Measurements from ENCODE around the gene HARS1. TPM values are rescaled to one million over a fixed set of nuclear protein-coding genes. Genes with fewer than 3 reads are reported as not detected.
"Not testable (repeated sequence)": the region's sequence is repeated elsewhere in the genome, so short reads cannot be mapped to it uniquely, and the experiment has no call there.

HARS1 gene
- polyA plus RNA-seq, 1 experiment: 76.3 TPM

- POLR2A ChIA-PET: no interaction called here
- Histone ChIP-seq H3K4me3 (ENCODE audit: low read depth, low read length) (no peak overlapping the region), H3K36me3 (ENCODE audit: control insufficient read depth, insufficient read depth, low read length) (no peaks in the 10 kb centered on the region), H3K27me3 (ENCODE audit: control insufficient read depth, insufficient read depth, low read length) (no peaks in the 10 kb centered on the region)
- TF ChIP-seq CTCF (IDR thresholded peaks at IDR 0.05; ENCODE audit: insufficient read depth, low read depth, low read length): no peak
- CTCF ChIA-PET: interaction anchor here (1.0 to 1.6 kb wide), 5 partner anchors 8 to 366 kb away, joined by 3 to 5 read pairs (median 3); no protein-coding TSS in a partner anchor
- no peak for DNase-seq (ENCODE audit: low read depth)
These were observed 20.6 kb upstream of the HARS1 start for GRCh38 chr5:140711794-140712193.

GRCh38 chr5:140710899-140711552 is 19.9 kb upstream of the HARS1 start:
- ChIA-PET POLR2A (no interaction called here), CTCF (interaction anchor here (0.6 to 1.6 kb wide), 8 partner anchors 9 to 365 kb away, joined by 3 to 5 read pairs (median 3); no protein-coding TSS in a partner anchor)
- no peak for TF ChIP-seq CTCF (IDR thresholded peaks at IDR 0.05; ENCODE audit: insufficient read depth, low read depth, low read length)

GRCh38 chr5:140708787-140709186 is 17.6 kb upstream of the HARS1 start:
- peaks cover 12% of the 10 kb centered on the region for H3K36me3 ChIP-seq (ENCODE audit: control insufficient read depth, insufficient read depth, low read length)
- H3K4me3 ChIP-seq (ENCODE audit: low read depth, low read length); POLR2A ChIA-PET; DNase-seq (ENCODE audit: low read depth); H3K27me3 ChIP-seq (ENCODE audit: control insufficient read depth, insufficient read depth, low read length): not testable (repeated sequence)
- CTCF ChIA-PET: interaction anchor here (1.3 to 1.5 kb wide), 2 partner anchors 10 to 357 kb away, joined by 3 to 5 read pairs; no protein-coding TSS in a partner anchor

More at GRCh38 chr5:140710899-140711552, 19.9 kb upstream of the HARS1 start:
- DNase-seq (ENCODE audit: low read depth): peak; percentile 98
- Histone ChIP-seq H3K36me3 (ENCODE audit: control insufficient read depth, insufficient read depth, low read length) (peaks cover 3% of the 10 kb centered on the region; the same call in 1 of the 2 replicates), H3K4me3 (ENCODE audit: low read depth, low read length) (peak overlapping the region; percentile 50), H3K27me3 (ENCODE audit: control insufficient read depth, insufficient read depth, low read length) (no peaks in the 10 kb centered on the region)

GRCh38 chr5:140707812-140708211 is 16.6 kb upstream of the HARS1 start:
- ChIA-PET CTCF (no interaction called here), POLR2A (no interaction called here)
- no peak for DNase-seq (ENCODE audit: low read depth)
- no peak for TF ChIP-seq CTCF (IDR thresholded peaks at IDR 0.05; ENCODE audit: insufficient read depth, low read depth, low read length)
- Histone ChIP-seq H3K36me3 (ENCODE audit: control insufficient read depth, insufficient read depth, low read length) (peaks cover 15% of the 10 kb centered on the region), H3K4me3 (ENCODE audit: low read depth, low read length) (no peak overlapping the region), H3K27me3 (ENCODE audit: control insufficient read depth, insufficient read depth, low read length) (no peaks in the 10 kb centered on the region)

GRCh38 chr5:140700177-140701144 is 9.3 kb upstream of the HARS1 start, which contains the start of gene ZMAT2:
TSS of gene ZMAT2 (plus strand) at chr5:140700447. CDS start at chr5:140700461, 14 bp downstream.
- H3K4me3 ChIP-seq (ENCODE audit: low read depth, low read length): peak within 1 kb of the TSS; percentile 66
- peaks cover 30% of the 10 kb centered on the region for H3K36me3 ChIP-seq (ENCODE audit: control insufficient read depth, insufficient read depth, low read length)
- no peaks in the 10 kb centered on the region for H3K27me3 ChIP-seq (ENCODE audit: control insufficient read depth, insufficient read depth, low read length)
- TF ChIP-seq CTCF (IDR thresholded peaks at IDR 0.05; ENCODE audit: insufficient read depth, low read depth, low read length): no peak
- POLR2A ChIA-PET: interaction anchor here (0.5 to 1.0 kb wide), 2 partner anchors 9 to 31 kb away, joined by 5 to 9 read pairs; partner anchors contain the start of genes HARS1 and HARS2
- peak; percentile 99 for DNase-seq (ENCODE audit: low read depth)
- CTCF ChIA-PET: interaction anchor here (1.3 kb wide), 1 partner anchor 9 kb away, joined by 3 read pairs; the partner anchor contains the start of genes HARS1 and HARS2

All from BJ (cell line).